ENCODE measurements around the gene TBC1D24. TPM values are rescaled to one million over a fixed set of nuclear protein-coding genes. Genes with fewer than 3 reads are reported as not detected.

TBC1D24 gene
- total and polyA plus RNA-seq, 2 donors (not counting 1 experiment from before 2014, with no cell fraction given): 6.3 to 10.9 TPM

DNA sequence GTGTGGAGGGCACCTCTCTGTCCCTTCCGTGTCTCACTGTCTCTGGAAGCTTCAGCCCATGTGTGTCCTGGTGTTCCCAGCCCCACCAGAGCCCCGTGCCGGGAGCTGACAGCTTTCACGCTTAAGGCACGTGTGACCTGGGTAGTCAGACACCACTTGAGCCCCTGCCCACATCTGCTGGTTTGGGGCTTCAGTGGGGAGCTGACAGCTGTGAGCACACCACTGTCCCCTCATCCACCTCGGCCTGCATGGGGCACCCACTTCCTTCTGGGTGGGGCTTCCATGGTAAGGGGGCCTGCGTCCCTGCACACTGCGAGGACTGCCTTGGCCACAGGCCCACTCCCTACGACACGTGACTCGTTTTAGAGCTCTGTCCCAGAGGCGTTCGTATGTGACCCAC, 17.7 kb upstream of the TBC1D24 start:
- Histone ChIP-seq H3K4me3 (replicated peaks in 1 of 4; ENCODE audit: control extremely low read depth in 1 of 4, insufficient read depth in 1 of 4, low read depth in 3 of 4, low read length in 4 of 4) (no peak overlapping the region), H3K79me2 (ENCODE audit: control insufficient read depth, insufficient read depth, low read length) (no peaks in the 10 kb centered on the region), H3K36me3 (ENCODE audit: control insufficient read depth, insufficient read depth, low read length) (peaks cover 25% of the 10 kb centered on the region), H4K20me1 (ENCODE audit: control insufficient read depth, extremely low read depth, insufficient read depth, low read length) (no peaks in the 10 kb centered on the region), H2AFZ (ENCODE audit: low read length) (no peak overlapping the region), H3K4me1 (ENCODE audit: control insufficient read depth, extremely low read depth, insufficient read depth, low read length) (peaks cover 3% of the 10 kb centered on the region), H3K4me2 (ENCODE audit: extremely low read depth, insufficient read depth, low read length) (no peak overlapping the region), H3K9ac (ENCODE audit: insufficient read depth, low read length) (no peak overlapping the region), H3K27ac (ENCODE audit: insufficient read depth, low read length) (no peak overlapping the region), H3K27me3 (ENCODE audit: control insufficient read depth, insufficient read depth, low read length) (no peaks in the 10 kb centered on the region), H3K9me3 (ENCODE audit: control insufficient read depth, insufficient read depth, low read depth, low read length) (no peaks in the 10 kb centered on the region)
- TF ChIP-seq, protein P1, sequence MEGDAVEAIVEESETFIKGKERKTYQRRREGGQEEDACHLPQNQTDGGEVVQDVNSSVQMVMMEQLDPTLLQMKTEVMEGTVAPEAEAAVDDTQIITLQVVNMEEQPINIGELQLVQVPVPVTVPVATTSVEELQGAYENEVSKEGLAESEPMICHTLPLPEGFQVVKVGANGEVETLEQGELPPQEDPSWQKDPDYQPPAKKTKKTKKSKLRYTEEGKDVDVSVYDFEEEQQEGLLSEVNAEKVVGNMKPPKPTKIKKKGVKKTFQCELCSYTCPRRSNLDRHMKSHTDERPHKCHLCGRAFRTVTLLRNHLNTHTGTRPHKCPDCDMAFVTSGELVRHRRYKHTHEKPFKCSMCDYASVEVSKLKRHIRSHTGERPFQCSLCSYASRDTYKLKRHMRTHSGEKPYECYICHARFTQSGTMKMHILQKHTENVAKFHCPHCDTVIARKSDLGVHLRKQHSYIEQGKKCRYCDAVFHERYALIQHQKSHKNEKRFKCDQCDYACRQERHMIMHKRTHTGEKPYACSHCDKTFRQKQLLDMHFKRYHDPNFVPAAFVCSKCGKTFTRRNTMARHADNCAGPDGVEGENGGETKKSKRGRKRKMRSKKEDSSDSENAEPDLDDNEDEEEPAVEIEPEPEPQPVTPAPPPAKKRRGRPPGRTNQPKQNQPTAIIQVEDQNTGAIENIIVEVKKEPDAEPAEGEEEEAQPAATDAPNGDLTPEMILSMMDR (conservative IDR thresholded peaks at IDR 0.05 in 1 of 2, IDR thresholded peaks at IDR 0.05 in 1 of 2; ENCODE audit: low read depth in 1 of 2, low read length in 2 of 2): no peak
- no peak for DNase-seq (ENCODE audit: low read depth in 2 of 2)

DNA sequence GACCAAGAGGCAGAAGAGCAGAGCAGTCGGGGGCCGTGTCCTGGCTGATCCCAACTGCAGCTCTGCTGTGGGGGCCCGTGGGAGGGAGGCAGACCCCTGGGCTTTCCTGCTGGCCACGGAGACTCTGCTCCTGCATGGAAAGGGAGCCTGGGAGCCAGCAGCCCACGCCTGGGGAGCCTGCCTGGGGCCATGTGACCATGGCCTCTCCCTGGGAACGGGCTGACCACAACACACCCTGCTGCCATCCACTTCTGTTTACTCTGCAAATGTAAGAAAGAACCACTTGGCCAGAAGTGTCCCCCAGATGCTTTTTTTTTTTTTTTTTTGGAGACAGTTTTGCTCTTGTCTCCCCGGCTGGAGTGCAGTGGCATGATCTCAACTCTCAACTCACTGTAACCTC, 17.0 kb upstream of the TBC1D24 start:
- H2AFZ ChIP-seq (ENCODE audit: low read length): no peak overlapping the region
- TF ChIP-seq, protein P1 (conservative IDR thresholded peaks at IDR 0.05 in 1 of 2, IDR thresholded peaks at IDR 0.05 in 1 of 2; ENCODE audit: low read depth in 1 of 2, low read length in 2 of 2): no peak
- no peak for TF ChIP-seq EZH2 (IDR thresholded peaks at IDR 0.05; ENCODE audit: low read length, missing control alignments)
- H3K4me1 ChIP-seq (ENCODE audit: control insufficient read depth, extremely low read depth, insufficient read depth, low read length): peaks cover 3% of the 10 kb centered on the region
- no peak overlapping the region for H3K27ac ChIP-seq (ENCODE audit: insufficient read depth, low read length)
- peaks cover 23% of the 10 kb centered on the region for H3K36me3 ChIP-seq (ENCODE audit: control insufficient read depth, insufficient read depth, low read length)
- no peak overlapping the region for H3K9ac ChIP-seq (ENCODE audit: insufficient read depth, low read length)
- DNase-seq (ENCODE audit: low read depth in 2 of 2): no peak
- no peaks in the 10 kb centered on the region for H3K79me2 ChIP-seq (ENCODE audit: control insufficient read depth, insufficient read depth, low read length)
- no peaks in the 10 kb centered on the region for H3K27me3 ChIP-seq (ENCODE audit: control insufficient read depth, insufficient read depth, low read length)
- no peak overlapping the region for H3K4me3 ChIP-seq (replicated peaks in 1 of 4; ENCODE audit: control extremely low read depth in 1 of 4, insufficient read depth in 1 of 4, low read depth in 3 of 4, low read length in 4 of 4)
- no peaks in the 10 kb centered on the region for H4K20me1 ChIP-seq (ENCODE audit: control insufficient read depth, extremely low read depth, insufficient read depth, low read length)
- no peak overlapping the region for H3K4me2 ChIP-seq (ENCODE audit: extremely low read depth, insufficient read depth, low read length)
- H3K9me3 ChIP-seq (ENCODE audit: control insufficient read depth, insufficient read depth, low read depth, low read length): no peaks in the 10 kb centered on the region

DNA sequence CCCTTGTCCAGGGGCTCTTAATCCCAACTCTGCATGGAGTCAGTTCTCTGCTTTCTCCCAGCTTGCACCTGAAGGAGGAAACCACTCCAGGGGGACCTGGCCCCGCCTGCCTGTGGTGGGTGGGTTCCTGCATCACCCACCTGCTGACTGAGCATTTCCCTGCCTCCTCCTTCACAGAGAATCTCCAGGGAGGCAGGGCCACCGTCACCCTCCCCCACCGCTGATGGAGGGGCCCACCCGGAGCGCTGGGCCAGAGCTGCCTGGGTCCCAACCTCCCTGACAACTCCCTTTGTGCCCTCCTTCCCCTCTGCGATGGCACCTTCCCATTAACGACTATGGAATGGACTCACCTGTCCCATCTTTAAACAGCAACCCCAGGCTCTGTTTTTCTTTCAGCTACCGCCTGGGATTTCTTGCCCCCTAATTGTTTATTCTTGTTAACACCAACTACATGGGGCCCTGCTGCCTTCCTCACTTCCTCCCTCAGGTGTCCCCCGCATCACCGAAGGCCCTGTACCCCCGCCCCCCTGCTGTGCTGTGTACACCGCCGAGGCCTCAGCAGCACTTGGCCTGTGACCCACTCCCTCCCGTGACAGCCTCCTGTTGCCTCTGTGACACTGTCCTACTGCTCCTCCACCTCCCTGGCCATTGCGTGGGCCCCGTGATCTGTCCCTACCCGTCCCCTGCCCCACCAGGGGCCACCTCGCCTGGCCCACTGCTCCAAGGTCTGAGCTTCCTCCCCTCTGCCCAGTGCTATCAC, 15.9 kb upstream of the TBC1D24 start:
- Histone ChIP-seq H3K79me2 (ENCODE audit: control insufficient read depth, insufficient read depth, low read length) (no peaks in the 10 kb centered on the region), H3K27me3 (ENCODE audit: control insufficient read depth, insufficient read depth, low read length) (no peaks in the 10 kb centered on the region), H3K36me3 (ENCODE audit: control insufficient read depth, insufficient read depth, low read length) (peaks cover 14% of the 10 kb centered on the region), H4K20me1 (ENCODE audit: control insufficient read depth, extremely low read depth, insufficient read depth, low read length) (no peaks in the 10 kb centered on the region), H3K4me2 (ENCODE audit: extremely low read depth, insufficient read depth, low read length) (peak overlapping the region; percentile 98), H3K9me3 (ENCODE audit: control insufficient read depth, insufficient read depth, low read depth, low read length) (no peaks in the 10 kb centered on the region), H3K9ac (ENCODE audit: insufficient read depth, low read length) (no peak overlapping the region), H3K27ac (ENCODE audit: insufficient read depth, low read length) (peak overlapping the region; percentile 61), H2AFZ (ENCODE audit: low read length) (peak overlapping the region; percentile 83), H3K4me3 (replicated peaks in 1 of 4; ENCODE audit: control extremely low read depth in 1 of 4, insufficient read depth in 1 of 4, low read depth in 3 of 4, low read length in 4 of 4) (peak overlapping the region; percentile 53 to 72 (median 69)), H3K4me1 (ENCODE audit: control insufficient read depth, extremely low read depth, insufficient read depth, low read length) (peaks cover 3% of the 10 kb centered on the region)
- no peak for DNase-seq (ENCODE audit: low read depth in 2 of 2)
- no peak for TF ChIP-seq EZH2 (IDR thresholded peaks at IDR 0.05; ENCODE audit: low read length, missing control alignments)
- TF ChIP-seq, protein P1 (conservative IDR thresholded peaks at IDR 0.05 in 1 of 2, IDR thresholded peaks at IDR 0.05 in 1 of 2; ENCODE audit: low read depth in 1 of 2, low read length in 2 of 2): no peak
